AG20443 (cell line): ENCODE results near the gene C14orf93.
"Not testable (repeated sequence)": the region's sequence is repeated elsewhere in the genome, so short reads cannot be mapped to it uniquely, and the experiment has no call there.

ENCODE experiments used
- DNase-seq: peaks from one replicate; pipeline ENCODE4 v3.0.0; 2012; ENCODE audit warnings: low spot score, mixed read lengths

C14orf93 gene

DNA sequence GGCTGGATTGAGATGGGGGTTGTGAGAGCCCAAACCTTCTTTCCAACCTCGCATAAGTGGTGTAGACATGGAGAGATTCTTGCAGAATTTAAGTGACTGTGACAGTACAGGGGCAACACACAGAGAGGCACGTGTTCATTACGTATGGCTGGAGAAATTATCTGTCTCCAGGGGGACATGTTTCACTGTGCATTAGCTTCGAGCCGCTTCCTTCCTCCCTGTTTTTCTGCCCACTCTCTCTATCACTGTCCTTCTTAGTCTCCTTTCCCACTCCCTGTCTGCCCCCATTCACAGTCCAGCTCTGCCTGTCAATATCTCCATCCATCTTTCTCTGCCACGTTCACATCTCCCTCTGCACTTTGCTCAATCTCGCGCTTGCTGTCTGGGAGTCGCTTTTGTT, 11.5 kb upstream of the C14orf93 start:
- no peak for DNase-seq

DNA sequence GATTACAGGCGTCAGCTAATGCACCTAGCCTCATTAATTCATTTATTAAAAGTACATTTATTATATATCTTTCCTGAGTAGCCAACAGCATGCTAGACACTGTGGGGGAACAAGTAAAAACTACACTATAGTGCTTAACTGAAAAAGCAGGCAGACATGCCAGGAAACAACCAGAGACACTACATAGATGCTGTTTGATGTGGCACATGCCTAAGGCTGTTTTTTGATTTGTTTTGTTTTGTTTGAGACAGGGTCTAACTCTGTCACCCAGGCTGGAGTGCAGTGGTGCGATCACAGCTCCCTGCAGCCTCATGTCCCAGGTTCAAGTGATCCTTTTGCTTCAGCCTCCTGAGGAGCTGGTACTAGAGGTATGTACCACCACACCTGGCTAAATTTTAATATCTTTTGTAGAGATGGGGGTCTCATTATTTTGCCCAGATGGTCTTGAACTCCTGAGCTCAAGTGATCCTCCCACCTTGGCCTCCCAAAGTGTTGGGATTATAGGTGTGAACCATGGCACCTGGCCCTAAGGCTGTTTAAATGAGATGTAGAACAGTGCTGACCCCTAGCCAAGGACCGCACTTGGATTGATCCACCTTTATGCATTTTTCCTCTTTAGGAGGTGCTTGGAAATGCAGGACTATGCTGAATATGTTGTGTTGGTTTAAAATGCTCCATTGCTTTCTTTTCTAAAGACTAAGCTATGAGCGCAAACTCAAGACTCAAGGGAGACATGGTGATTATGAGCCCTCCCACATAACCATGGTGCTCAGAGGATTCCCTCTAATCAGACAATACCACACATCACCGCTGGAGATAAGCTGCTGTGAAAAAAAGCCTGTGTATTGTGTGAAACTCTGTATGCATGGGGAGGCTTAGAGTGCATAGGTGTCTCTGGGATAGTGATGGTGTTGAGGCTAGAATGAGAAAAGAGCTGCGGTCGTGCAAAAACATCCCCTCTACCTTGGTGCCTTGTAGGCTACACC, 10.5 kb upstream of the C14orf93 start:
- no peak for DNase-seq

DNA sequence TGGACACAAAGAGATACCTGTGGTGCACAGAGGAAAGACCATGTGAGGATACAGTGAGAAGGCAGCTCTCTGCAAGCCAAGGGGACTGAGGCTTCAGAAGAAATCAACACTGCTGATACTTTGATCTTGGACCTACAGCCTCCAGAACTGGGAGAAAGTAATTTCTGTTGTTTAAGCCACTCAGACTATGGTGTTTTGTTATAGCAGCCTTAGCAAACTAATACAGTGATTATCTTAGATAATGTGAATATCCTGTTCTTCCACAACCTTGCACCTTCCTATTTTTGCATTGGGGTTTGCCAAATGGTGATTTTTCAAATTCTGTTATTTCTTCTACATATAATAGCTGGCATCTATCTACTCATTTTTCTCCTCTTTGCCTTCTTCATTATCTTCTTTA, 8.2 kb upstream of the C14orf93 start:
- no peak for DNase-seq

DNA sequence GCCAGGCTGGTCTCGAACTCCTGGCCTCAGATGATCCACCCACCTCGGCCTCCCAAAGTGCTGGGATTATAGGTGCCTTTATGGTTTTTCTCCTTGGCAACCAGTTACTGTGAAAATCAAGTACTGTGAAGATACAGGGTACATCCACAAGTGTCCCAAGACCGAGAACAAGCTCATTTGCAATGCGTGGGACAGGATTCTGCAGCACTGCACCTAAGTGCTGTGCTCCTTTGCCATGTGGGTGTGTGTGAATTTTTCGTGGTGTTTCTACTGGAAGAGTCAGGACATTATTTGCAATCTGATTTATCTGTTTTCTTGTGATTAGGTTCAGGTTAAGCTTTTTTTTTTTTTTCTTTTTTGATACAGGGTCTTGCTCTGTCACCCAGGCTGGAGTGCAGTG, 7.1 kb upstream of the C14orf93 start:
- DNase-seq = no peak

DNA sequence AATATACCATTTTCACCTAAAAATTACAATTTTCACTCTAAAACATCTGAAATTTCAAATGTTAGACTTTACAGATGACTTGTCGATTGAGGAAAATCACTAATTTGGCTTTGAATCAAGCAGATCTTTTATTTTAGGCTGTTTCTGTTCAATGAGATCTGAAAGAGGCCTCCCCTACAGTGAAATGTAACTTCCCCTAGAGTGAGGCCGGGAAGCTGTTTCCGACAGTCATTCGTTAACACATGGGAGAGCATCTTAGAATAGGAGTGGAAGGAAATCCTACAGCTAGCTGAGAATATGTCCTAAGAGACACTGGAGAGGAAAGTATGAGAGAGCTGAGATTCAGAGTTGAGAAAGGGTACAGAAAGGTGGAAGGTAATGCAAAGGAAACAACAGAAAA, 5.7 kb upstream of the C14orf93 start:
- no peak for DNase-seq

DNA sequence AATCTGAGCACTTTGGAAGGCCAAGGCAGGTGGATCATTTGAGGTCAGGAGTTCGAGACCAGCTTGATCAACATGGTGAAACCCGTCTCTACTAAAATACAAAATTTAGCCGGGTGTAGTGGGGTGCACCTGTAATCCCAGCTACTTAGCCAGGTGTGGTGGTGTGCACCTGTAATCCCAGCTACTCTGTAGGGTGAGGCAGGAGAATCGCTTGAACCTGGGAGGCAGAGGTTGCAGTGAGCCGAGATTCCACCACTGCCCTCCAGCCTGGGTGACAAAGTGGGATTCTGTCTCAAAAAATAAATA, 3.8 kb upstream of the C14orf93 start:
- not testable (repeated sequence) for DNase-seq

DNA sequence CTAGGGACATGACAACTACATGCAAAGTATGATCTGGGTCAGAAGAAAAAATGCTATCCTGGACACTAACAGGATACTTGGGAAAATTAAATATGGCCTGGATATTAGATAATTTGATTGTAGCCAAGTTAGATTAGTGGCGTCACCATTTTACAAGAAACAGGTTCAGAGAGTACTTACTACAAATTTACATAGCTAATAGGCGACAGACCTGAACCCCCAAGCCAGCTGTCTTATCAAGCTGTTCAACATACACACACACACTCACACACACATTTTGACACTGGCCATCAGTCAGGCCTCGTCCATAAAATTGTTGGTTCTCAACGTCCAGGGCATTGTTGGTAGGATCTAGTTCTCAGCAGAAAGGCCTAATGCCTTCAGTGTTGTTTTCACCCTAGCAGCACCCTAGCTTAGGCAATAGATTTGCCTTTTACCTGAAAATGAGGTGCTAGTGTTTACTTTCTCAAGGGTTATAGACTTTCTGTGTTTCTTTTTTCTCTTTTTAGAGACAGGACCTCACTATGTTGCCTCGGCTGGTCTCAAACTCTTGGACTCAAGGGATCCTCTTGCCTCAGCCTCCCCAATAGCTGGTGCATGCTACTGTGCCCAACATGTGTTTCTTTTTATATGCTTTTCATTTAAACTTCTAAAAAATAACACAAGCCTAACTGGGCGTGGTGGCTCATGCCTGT, 3.3 kb upstream of the C14orf93 start:
- no peak for DNase-seq

DNA sequence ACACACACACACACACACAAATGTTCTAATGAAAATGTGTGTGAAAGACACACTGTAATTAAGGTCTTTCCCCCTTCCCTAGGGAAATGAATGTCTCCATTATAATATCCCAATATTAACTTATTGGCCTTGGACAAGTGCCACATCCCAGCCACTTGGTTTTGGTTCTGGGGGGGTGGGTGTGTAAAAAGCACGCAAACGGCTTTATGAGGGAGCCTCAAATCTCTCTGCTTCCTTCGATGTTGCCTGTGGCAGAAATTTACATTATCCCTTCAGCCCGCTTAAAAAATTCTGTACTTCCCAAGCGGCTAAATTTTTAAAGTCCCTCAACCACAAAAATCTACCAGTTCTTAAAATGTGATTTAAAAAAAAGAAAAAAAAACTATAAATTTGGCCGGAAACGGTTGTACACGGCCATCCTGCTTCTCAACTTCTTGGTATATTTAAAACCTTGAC, 432 bp downstream of the C14orf93 start:
- DNase-seq = no peak

DNA sequence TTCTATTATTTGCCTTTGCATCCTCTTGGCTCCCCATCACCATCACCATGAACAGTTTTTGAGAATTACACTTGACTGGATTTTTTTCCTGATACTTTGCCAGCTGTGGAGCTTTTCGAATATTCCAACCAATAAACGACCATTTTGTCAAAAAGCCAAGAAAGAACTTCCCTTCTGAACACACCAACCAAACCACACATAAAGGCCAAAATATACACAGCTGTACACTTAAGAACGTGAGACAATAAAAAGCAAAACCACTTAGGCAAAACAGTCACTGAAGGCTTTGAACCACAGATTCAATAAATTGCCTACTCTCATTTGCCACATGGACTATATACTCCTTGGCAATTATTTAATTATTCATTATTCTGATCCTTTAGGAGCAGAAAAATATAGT, 1.1 kb downstream of the C14orf93 start:
- DNase-seq = no peak

DNA sequence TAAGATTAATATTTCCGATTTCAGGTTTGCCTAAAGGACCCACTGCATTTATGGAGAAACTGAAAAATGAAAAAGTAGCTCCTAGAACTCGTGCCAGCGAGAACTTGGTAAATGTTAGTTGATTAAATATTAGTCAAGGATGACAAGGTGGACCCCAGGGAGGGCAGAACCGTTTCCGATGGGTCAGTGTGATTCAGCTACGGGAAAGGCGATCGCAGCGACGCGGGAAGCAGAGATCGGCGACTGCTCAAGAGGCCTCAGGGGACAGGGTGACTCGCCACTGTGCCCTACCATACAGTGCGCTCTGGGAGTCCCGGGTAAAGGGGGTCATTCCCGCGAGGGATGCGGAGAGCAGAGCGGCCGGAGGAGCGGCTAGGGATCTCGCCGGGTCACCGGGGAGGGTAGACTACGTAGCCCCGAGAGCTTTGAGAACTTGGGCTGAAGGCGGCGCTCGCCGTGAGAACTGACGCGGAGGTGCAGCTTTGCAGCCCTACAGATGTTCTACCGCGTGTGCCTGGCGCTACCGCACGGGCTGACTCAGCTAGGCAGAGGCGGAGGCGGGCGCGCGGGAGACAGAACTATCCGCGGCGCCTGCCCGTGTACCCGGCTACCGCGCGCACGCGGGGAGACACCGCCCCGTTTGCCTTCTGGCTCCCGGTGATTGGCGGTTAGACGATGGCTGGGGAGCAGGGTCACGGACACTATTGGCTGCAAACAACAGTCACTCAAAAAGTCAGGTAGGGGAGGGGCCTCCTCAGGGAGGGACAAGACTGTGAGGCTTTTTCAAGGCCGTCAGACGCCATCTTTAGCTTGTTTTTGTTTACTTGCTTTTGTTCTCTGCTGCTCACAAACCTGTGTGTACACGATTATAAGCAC, 3.2 kb downstream of the C14orf93 start:
- peak; percentile 97 for DNase-seq

DNA sequence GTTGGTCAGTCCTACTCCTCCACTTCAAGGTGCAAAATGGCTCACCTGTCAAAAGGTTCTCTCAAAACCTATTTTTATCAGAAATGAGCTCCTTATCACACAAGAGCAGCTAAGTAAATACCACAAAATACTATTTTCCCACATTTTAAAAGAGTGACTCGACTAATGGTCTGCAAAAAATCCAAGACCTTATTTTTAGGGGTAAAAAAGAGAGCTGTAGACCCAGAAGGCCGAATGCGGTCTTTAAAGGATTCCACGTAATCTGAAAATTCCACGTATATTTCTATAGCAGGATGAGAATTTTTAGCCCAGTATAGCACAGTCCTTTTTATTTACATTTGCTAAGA, 3.8 kb downstream of the C14orf93 start:
- no peak for DNase-seq

DNA sequence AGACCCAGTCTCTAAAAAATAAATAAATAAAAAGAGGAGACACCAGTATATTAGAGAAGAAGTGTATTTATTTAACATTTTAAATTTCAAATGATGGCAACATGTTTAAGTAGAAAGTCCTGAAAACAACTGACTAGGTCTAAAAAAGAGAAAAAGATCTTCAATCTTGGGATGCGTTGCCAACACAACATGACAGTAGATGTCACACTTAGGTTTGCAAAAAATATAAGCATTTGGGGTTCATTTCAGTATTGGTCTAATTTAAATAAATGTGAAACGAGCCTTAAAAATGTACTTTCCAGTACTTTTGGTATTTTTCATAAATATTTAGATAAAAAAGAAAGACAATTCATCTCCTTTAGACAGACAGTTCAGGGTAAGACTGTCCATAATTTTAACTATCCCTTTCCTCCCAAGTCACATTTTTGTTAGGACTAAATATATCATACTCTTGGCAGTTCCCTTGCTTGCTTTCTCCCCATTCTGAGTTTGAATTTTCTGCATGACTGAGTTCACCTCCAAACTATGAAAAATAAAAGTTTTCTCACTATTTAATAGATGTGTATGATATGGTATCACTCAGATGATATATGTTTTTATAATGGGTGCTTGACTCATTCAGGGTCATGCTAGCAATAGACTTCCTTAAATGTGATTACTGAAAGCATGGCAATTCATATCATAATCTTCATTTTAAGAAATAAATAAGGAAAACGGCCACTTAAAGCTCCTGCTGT, 4.3 kb downstream of the C14orf93 start:
- DNase-seq = no peak

DNA sequence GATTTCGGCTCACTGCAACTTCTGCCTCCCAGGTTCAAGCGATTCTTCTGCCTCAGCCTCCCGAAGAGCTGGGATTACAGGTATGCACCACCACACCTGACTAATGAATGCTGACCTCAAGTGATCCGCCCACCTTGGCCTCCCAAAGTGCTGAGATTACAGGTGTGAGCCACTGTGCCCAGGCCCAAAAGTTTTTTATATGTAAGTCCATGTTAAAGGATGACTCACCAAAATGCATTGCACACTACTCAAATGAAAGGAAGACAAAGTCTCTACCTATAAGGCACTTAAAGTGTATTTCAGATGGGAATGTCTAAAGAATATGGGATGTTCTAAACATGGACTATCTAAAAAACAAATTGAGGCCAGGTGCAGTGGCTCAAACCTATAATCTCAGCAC, 5.7 kb downstream of the C14orf93 start:
- not testable (repeated sequence) for DNase-seq

DNA sequence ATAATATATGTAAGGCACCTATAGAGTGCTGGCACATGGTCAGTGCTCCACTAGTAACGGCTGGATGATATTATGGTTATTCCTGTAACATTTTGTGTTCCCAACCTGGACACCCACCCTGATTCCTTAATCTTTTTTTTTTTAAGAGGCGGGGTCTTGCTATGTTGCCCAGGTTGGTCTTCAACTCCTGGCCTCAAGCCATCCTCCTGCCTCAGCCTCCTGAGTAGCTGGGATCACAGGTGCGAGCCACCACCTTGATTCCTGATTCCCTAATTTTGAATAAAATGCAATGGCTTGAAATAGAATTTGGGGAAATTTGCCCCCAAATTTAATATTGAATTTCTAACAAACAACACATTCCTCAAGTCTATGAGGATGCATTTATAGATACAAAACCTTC, 7.4 kb downstream of the C14orf93 start:
- DNase-seq = no peak

DNA sequence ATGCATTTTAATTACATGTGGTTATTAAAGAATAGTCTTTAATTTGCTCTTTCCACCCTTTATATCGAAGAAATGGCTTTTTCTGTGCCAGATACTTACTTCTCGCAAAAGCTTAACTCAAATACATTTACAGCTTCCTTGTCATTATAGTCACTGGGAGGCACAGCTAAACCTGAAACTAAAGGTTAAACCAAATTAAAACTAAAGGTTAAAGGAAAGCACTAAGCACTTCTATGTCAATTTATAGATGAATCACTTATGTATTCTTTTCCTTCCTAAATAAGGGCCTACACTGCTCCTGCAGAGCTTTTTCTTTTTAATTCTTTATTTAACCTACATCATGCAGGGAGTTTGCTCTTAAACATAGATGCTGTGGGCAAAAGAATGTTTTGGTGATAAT, 9.1 kb downstream of the C14orf93 start:
- no peak for DNase-seq

DNA sequence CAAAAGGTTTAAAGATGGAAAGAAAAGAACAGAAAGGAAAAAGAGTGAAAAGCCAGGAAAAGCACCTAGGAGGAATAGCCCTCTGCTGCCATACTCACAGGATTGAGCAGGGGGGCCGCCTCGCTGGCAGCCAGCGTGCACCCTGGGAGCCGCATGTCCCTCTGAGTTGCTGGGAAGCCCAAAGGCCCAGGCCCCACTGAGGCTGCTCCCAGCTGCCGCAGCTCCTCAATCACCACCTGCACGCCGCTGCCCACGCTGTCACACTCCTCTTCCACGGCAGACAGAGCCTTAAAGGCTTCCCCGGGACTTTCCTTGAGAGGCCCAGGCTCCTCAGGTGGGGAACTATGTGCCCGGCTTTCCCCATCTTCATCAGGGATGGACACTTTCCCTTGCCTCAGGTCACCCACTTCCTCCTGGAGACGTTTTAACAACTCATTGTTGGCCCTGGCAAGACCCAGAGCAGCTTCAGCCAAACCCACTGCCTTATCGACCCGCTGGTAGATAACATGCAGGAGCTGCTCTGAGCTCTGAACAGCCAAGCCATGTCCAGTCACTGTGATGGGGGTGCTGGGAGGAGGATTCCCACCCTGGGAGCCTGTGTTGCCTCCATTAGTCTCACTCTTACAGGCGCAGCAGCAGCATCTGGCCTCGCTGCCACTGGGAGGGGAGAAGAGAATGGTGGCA, 11.5 kb downstream of the C14orf93 start:
- no peak for DNase-seq

DNA sequence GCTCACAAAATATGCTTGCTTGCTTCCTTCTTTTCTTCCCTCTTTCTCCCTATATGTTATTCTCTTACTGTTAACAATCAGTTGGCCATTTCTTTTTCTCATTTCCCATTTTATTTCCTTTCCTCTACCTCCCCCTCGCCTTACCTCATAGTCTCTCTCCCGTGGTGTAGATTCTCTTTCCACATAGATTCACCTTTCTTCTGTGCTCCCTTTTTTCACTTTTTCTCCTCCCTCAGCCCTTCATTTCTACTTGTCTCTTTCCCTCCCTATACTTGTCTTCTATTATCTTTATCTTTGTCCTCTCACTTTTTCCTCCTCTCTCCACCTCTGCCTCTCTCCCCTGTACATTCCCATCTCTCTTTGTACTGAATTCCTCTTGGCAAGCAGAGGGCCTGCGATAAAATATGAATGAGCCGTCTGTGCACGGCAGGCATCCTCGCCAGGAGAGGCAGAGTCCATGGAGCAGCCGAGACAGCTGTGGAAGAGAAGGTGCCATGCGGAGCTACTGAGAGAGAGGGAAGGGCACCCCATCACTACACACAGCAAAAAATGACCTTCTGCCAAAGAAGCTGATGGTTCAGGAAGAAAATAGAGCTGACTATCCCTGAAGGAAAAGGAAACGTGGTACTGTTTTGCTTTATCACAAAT, 12.1 kb downstream of the C14orf93 start:
- DNase-seq = no peak

DNA sequence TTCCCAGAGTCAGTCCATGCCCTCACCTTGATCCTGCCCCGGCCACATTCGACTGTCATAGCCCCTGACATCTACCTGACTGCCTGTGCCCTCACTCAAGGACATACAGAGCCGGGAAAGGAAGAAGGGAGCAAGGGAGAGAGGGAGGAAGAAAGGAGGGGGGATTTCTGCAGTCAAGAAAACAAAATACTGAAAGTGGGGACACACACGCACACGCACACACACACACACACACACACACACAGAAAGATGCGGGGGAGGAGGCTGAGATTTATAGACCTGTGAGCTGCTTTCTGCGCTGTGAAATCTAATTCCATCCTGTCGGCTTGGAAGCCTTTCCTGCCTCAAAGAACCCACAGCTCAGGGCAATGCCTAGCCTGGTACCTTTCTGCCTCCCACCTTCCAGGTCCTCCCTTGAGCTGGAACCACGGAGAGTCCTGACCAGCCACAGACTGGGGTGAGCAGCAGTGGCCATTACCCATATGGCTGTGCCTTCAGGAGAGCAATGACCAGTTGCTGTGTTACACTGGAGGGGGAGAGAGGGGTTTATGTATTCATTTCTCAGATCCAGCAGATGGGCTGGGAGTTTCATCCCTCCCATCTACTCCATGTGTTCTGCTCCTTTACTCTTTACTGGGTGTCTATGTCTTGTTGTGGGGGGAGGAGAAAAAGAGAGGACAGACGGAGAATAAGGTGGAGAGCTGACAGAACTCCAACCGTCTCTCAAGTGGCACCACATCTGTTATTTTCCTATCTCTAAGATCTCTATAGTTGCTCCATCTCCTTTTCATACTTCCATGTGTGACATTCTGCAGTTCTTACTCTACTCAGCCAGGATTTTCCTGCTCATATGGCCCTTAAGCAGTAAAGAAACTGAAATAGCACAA, 12.9 kb downstream of the C14orf93 start:
- DNase-seq = no peak

DNA sequence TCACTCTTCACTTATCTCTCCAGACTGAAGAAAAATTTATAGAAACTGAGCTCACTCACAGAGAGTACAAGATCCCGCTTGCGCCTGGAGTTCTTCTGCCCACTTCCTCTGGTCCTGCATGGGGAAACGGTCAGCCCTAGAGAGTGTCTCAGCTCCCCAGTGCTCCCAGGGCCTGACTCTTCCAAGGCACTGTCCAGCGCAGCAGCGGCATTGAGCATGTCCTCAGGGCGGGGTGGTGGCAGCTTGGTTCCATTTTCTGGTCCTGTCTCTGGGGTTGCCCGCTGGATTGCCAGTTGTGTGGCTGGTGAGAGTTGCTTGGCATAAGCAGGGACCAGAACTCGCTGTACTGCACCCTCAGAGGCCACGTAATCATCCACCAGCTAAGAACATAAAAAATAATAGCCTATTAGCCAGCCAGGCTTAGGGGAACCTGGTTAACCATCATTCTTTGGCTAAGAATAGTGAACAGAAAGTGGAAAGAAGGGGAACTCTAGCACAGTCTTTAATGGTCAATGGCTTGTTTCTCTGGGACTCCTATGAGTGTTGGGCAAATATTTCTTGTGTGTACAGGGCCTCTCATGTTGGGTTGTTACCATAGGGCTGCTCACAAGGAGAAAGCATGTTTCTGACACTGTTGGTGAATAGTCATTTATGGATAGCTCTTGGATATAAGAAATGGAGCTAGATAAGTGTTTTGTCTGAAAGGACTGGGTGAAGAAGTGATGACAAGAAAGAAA, 13.9 kb downstream of the C14orf93 start:
- DNase-seq = no peak
